Activated gamma-delta T cell (primary cell): ENCODE data around the gene ABCE1.

Experiments used
- DNase-seq: peaks from one replicate; lab custom pipeline; 2025; lab: John Stamatoyannopoulos, UW

ABCE1 gene

GRCh38 chr4:145177511-145177905, 79.4 kb downstream of the ABCE1 start:
- DNase-seq: no peak

GRCh38 chr4:145177906-145178538, 79.9 kb downstream of the ABCE1 start:
- no peak for DNase-seq

GRCh38 chr4:145178740-145179280, 80.7 kb downstream of the ABCE1 start:
- no peak for DNase-seq
